ENCODE measurements around the gene TET2.
A peak's percentile ranks its signal among the peaks of the same experiment; 100 is the strongest.

TET2 gene

DNA sequence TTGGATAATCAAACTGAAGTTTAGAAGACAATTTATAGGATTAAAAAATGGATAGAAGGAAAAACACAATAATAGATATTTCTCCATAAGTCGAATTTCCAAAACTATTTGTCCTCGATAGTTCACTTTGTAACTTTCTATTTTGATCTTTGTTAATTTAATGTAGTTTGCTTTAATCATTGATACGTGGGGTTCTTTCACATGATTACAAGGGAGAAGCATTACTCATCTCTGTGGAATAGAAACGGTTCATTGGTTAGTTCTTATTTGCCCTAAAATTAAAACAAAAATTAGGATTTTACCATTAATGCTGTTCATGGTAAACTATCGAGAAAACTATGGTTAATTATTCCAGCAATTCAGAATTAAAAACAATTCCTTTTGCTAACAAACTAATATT lies 2.1 kb downstream of the TET2 start:
- Mint-ChIP-seq H3K9me3 (no peaks in the 10 kb centered on the region), H3K27me3 (ENCODE audit: low read depth) (peaks cover 3% of the 10 kb centered on the region), H3K4me1 (peaks cover 30% of the 10 kb centered on the region), H3K36me3 (ENCODE audit: low read depth) (peaks cover 4% of the 10 kb centered on the region), H3K4me3 (peak overlapping the region; percentile 95 to 99 (median 97)), H3K27ac (peak overlapping the region; percentile 20 to 99 (median 99))
- TF ChIP-seq, protein P1, sequence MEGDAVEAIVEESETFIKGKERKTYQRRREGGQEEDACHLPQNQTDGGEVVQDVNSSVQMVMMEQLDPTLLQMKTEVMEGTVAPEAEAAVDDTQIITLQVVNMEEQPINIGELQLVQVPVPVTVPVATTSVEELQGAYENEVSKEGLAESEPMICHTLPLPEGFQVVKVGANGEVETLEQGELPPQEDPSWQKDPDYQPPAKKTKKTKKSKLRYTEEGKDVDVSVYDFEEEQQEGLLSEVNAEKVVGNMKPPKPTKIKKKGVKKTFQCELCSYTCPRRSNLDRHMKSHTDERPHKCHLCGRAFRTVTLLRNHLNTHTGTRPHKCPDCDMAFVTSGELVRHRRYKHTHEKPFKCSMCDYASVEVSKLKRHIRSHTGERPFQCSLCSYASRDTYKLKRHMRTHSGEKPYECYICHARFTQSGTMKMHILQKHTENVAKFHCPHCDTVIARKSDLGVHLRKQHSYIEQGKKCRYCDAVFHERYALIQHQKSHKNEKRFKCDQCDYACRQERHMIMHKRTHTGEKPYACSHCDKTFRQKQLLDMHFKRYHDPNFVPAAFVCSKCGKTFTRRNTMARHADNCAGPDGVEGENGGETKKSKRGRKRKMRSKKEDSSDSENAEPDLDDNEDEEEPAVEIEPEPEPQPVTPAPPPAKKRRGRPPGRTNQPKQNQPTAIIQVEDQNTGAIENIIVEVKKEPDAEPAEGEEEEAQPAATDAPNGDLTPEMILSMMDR (IDR thresholded peaks at IDR 0.05; ENCODE audit: unreplicated experiment in 3 of 3) = no peak

DNA sequence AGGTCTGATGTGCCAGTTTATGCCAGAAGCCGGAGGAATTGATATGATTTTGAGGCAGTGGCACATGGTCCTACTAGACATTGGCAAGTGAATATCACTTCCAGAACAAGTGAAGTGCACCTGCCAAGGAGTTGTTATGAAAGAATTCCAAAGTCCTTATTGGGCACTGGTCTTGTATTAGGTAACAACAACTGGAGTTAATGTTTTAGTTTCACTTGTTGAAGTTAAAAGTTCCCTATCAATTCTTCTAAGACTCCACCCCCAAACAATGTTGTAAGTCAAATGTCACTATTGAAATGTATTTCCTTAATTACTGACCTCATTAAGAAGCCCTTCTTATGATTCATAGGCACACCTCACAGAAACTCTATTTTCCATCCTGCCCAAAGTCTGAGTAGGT lies 3.1 kb downstream of the TET2 start:
- Mint-ChIP-seq H3K9me3 (no peaks in the 10 kb centered on the region), H3K27ac (peak overlapping the region in 1 of 3 experiments; percentile 99), H3K27me3 (ENCODE audit: low read depth) (no peaks in the 10 kb centered on the region), H3K4me3 (peak overlapping the region; percentile 95 to 99 (median 97)), H3K4me1 (peaks cover 34% of the 10 kb centered on the region), H3K36me3 (ENCODE audit: low read depth) (peaks cover 9% of the 10 kb centered on the region)
- TF ChIP-seq, protein P1 (IDR thresholded peaks at IDR 0.05; ENCODE audit: unreplicated experiment in 3 of 3) = no peak

DNA sequence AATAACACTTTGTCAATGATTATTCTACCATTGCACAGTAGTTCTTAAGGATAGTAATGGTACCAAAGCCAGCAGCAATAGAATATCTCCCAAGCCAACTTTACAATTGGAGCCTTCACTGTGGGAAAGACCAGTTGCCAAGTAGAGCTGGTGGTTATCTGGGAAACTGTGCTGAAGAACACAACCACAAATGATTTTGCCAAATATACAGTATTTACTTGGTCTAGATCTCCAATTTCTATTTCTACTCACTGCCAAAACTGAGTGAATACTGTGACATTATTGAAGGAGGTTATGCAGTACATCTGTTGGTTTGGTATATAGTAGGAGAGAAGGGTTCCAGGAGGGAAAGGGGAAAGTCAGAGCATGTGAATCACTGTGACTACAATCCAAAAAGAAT lies 3.8 kb downstream of the TET2 start:
- Mint-ChIP-seq H3K4me1 (peaks cover 37% of the 10 kb centered on the region), H3K27ac (peak overlapping the region in 1 of 3 experiments; percentile 99), H3K4me3 (peak overlapping the region in 1 of 3 experiments; percentile 20), H3K36me3 (ENCODE audit: low read depth) (peaks cover 14% of the 10 kb centered on the region), H3K9me3 (no peaks in the 10 kb centered on the region), H3K27me3 (ENCODE audit: low read depth) (no peaks in the 10 kb centered on the region)
- TF ChIP-seq, protein P1 (IDR thresholded peaks at IDR 0.05; ENCODE audit: unreplicated experiment in 3 of 3) = no peak

DNA sequence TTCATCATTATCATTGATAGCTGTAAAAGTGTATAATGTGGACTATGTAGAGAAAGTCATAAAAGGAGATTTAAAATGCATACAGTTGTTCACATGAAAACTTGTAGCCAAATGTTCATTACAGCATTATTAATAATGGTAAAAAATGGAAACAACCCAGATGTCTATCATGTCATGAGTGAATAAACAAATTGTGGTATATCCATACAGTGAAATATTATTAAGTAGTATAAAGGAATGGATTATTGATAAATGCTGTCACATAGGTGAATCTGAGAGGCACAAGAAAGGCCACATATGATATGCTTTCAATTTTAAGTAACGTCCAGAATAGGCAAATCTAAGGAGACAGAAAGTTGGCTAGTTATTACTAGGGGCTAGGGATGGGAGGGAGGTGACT lies 7.1 kb downstream of the TET2 start:
- Mint-ChIP-seq H3K36me3 (ENCODE audit: low read depth) (peaks cover 16% of the 10 kb centered on the region), H3K4me3 (no peak overlapping the region), H3K27ac (no peak overlapping the region), H3K4me1 (peaks cover 37% of the 10 kb centered on the region), H3K9me3 (no peaks in the 10 kb centered on the region), H3K27me3 (ENCODE audit: low read depth) (no peaks in the 10 kb centered on the region)
- TF ChIP-seq, protein P1 (IDR thresholded peaks at IDR 0.05; ENCODE audit: unreplicated experiment in 3 of 3) = no peak

DNA sequence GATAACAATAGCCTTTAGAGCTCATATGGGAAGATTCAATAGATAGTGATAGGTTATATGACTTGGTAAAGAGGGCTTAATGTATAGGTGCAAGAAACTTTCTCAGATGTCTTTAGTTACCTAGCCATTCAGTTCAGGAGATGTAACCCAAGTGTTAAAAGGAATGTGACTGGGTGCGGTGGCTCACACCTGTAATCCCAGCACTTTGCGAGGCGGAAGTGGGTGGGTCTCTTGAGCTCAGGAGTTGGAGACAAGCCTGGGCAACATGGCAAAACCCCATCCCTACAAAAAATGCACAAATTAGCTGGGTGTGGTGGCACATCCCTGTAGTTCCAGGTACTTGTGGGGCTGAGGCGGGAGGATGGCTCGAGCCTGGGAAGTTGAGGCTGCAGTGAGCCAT lies 7.9 kb downstream of the TET2 start:
- H3K36me3 Mint-ChIP-seq (ENCODE audit: low read depth) = peaks cover 18% of the 10 kb centered on the region
- no peak overlapping the region for H3K4me3 Mint-ChIP-seq
- H3K9me3 Mint-ChIP-seq = no peaks in the 10 kb centered on the region
- H3K27ac Mint-ChIP-seq = no peak overlapping the region
- peaks cover 29% of the 10 kb centered on the region for H3K4me1 Mint-ChIP-seq
- H3K27me3 Mint-ChIP-seq (ENCODE audit: low read depth) = no peaks in the 10 kb centered on the region
- TF ChIP-seq, protein P1 (IDR thresholded peaks at IDR 0.05; ENCODE audit: unreplicated experiment in 3 of 3) = no peak

DNA sequence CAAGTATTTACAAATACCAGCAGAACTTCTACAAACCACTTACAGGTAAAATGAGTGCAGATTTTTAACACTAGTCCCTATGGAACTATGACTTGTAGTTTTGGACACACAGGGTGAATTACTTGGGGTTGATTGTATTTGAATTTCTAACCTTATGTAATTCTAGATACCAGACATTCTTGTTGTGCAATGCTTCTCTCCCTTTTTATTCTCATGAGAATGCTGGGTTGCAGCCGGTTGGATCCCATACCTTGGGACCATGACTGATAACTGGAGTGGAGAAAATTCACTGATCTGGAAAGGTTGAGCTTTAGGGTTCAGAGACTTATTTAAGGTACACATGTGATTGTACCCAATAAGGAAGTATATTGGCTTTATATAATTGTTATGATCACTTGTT lies 8.8 kb downstream of the TET2 start:
- Mint-ChIP-seq H3K4me1 (peaks cover 25% of the 10 kb centered on the region), H3K27me3 (ENCODE audit: low read depth) (no peaks in the 10 kb centered on the region), H3K4me3 (no peak overlapping the region), H3K27ac (peak overlapping the region in 1 of 3 experiments; percentile 43), H3K9me3 (no peaks in the 10 kb centered on the region), H3K36me3 (ENCODE audit: low read depth) (peaks cover 23% of the 10 kb centered on the region)
- TF ChIP-seq, protein P1 (IDR thresholded peaks at IDR 0.05; ENCODE audit: unreplicated experiment in 3 of 3) = no peak
